ENCODE data around the gene ZNF536.

The ZNF536 gene

DNA sequence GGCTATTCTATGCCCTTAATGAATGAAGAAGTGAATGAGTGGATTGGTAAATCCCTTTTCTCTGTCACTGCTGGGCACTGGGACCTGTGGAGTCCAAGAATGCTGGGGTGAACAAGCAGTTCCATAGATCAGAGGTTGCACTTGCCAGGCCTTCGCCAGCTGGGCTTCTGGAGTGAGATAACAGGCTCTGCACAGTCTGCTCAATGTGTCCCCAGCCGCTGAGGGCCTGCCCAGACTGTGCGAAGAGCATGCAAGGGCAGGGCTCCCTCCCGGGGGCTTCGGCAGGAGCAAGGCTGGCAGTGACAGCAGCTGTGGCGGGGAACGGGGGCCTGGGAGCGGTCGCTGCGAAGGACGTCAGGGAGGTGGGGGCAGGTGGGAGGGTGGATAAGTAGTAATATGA is 51.3 kb downstream of the ZNF536 start:
- Histone ChIP-seq H3K79me2 (ENCODE audit: low read length) (no peaks in the 10 kb centered on the region), H3K4me2 (ENCODE audit: low read length) (no peak overlapping the region), H3K4me1 (ENCODE audit: low read length) (no peaks in the 10 kb centered on the region), H3K27me3 (ENCODE audit: low read depth, low read length) (no peaks in the 10 kb centered on the region), H4K20me1 (ENCODE audit: insufficient read depth, low read length) (no peaks in the 10 kb centered on the region), H2AFZ (ENCODE audit: low read depth, low read length) (no peak overlapping the region), H3K9me3 (ENCODE audit: insufficient read depth, low read length) (no peaks in the 10 kb centered on the region), H3K4me3 (ENCODE audit: low read length) (no peak overlapping the region), H3K36me3 (replicated peaks; ENCODE audit: low read depth, low read length) (no peaks in the 10 kb centered on the region), H3K9ac (ENCODE audit: low read length) (no peak overlapping the region), H3K27ac (ENCODE audit: low read length) (no peak overlapping the region)
- TF ChIP-seq CTCF (IDR thresholded peaks at IDR 0.05; ENCODE audit: low read depth, low read length) (no peak), EZH2phosphoT487 (IDR thresholded peaks at IDR 0.05; ENCODE audit: low read depth) (no peak)

- no peak overlapping the region for H3K4me3 ChIP-seq (ENCODE audit: low read length)
- H3K27ac ChIP-seq (ENCODE audit: low read length), result no peak overlapping the region
- H2AFZ ChIP-seq (ENCODE audit: low read depth, low read length), result no peak overlapping the region
- H3K36me3 ChIP-seq (replicated peaks; ENCODE audit: low read depth, low read length), result no peaks in the 10 kb centered on the region
- no peaks in the 10 kb centered on the region for H3K4me1 ChIP-seq (ENCODE audit: low read length)
- no peaks in the 10 kb centered on the region for H3K27me3 ChIP-seq (ENCODE audit: low read depth, low read length)
- H3K79me2 ChIP-seq (ENCODE audit: low read length), result no peaks in the 10 kb centered on the region
- no peak overlapping the region for H3K4me2 ChIP-seq (ENCODE audit: low read length)
- no peak overlapping the region for H3K9ac ChIP-seq (ENCODE audit: low read length)
- TF ChIP-seq EZH2phosphoT487 (IDR thresholded peaks at IDR 0.05; ENCODE audit: low read depth), result no peak
- no peak for TF ChIP-seq CTCF (IDR thresholded peaks at IDR 0.05; ENCODE audit: low read depth, low read length)
- no peaks in the 10 kb centered on the region for H4K20me1 ChIP-seq (ENCODE audit: insufficient read depth, low read length)
- H3K9me3 ChIP-seq (ENCODE audit: insufficient read depth, low read length), result no peaks in the 10 kb centered on the region
Observed at GRCh38 chr19:30425885-30426838, 54.0 kb downstream of the ZNF536 start.

DNA sequence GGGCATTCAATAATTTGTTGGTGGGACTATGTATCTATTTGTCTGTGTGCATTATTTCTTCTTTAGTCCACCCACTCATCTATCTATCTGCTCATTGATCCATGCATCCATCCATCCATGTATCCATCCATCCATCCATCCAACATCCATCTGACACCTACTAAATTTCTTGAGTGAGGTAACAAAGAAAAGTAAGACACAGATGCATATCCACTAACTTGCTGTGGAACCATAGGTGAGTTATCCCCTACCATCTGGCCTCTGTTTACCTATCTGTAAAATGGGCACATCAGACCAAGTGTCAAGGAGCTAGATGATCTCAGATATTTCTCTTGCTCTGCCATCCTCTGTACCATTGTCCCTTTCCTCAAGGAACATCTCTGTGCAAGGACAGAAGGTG is 54.7 kb downstream of the ZNF536 start:
- no peak overlapping the region for H2AFZ ChIP-seq (ENCODE audit: low read depth, low read length)
- TF ChIP-seq EZH2phosphoT487 (IDR thresholded peaks at IDR 0.05; ENCODE audit: low read depth) (no peak), CTCF (IDR thresholded peaks at IDR 0.05; ENCODE audit: low read depth, low read length) (no peak)
- no peak overlapping the region for H3K27ac ChIP-seq (ENCODE audit: low read length)
- H3K4me3 ChIP-seq (ENCODE audit: low read length), result no peak overlapping the region
- no peaks in the 10 kb centered on the region for H3K79me2 ChIP-seq (ENCODE audit: low read length)
- H4K20me1 ChIP-seq (ENCODE audit: insufficient read depth, low read length), result no peaks in the 10 kb centered on the region
- no peaks in the 10 kb centered on the region for H3K27me3 ChIP-seq (ENCODE audit: low read depth, low read length)
- H3K36me3 ChIP-seq (replicated peaks; ENCODE audit: low read depth, low read length), result no peaks in the 10 kb centered on the region
- H3K9ac ChIP-seq (ENCODE audit: low read length), result no peak overlapping the region
- H3K4me1 ChIP-seq (ENCODE audit: low read length), result no peaks in the 10 kb centered on the region
- H3K4me2 ChIP-seq (ENCODE audit: low read length), result no peak overlapping the region
- H3K9me3 ChIP-seq (ENCODE audit: insufficient read depth, low read length), result no peaks in the 10 kb centered on the region

DNA sequence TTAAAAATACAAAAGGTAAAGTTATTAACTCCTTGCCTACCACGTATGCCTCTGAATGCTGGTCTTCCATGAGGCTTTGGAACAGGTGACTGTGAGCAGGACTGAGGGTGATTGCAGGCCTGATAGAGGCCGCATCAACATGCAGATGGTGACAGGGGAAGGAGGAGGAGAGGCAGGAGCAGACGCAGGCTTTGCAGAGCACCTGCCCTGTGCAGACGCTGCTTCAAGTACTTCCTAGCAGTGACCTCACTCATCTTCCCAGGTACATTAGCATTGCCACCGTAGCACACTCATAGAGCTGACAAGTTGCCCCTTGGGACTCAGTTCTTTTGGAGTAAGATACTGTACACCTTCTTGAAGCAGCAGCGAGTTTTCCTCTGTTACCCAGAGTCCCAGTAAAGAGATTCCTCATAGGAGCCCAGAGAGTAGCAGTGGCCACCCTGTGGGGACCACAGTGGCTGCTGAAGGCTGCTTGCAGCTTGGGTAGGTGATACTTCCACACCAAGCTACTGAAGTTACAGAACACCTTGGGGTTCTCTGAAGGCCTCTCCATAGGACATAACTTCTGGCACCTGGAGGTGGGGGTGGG is 56.0 kb downstream of the ZNF536 start:
- Histone ChIP-seq H4K20me1 (ENCODE audit: insufficient read depth, low read length) (no peaks in the 10 kb centered on the region), H3K27ac (ENCODE audit: low read length) (no peak overlapping the region), H3K36me3 (replicated peaks; ENCODE audit: low read depth, low read length) (no peaks in the 10 kb centered on the region), H3K79me2 (ENCODE audit: low read length) (no peaks in the 10 kb centered on the region), H3K9ac (ENCODE audit: low read length) (no peak overlapping the region), H3K4me3 (ENCODE audit: low read length) (no peak overlapping the region), H3K27me3 (ENCODE audit: low read depth, low read length) (no peaks in the 10 kb centered on the region), H2AFZ (ENCODE audit: low read depth, low read length) (no peak overlapping the region), H3K9me3 (ENCODE audit: insufficient read depth, low read length) (no peaks in the 10 kb centered on the region), H3K4me2 (ENCODE audit: low read length) (no peak overlapping the region), H3K4me1 (ENCODE audit: low read length) (no peaks in the 10 kb centered on the region)
- TF ChIP-seq EZH2phosphoT487 (IDR thresholded peaks at IDR 0.05; ENCODE audit: low read depth), result no peak
- no peak for TF ChIP-seq CTCF (IDR thresholded peaks at IDR 0.05; ENCODE audit: low read depth, low read length)

All from OCI-LY3 (cell line).